H9 (cell line): ENCODE results near the gene HMGA1. TPM values are rescaled to one million over a fixed set of nuclear protein-coding genes. Genes with fewer than 3 reads are reported as not detected.

Experiments
- DNase-seq: peaks from one replicate; pipeline ENCODE4 v3.0.0-alpha.2; 2017
- H2AFZ ChIP-seq: one replicate; pipeline ENCODE4 v1.6.1; 2013; ENCODE audit warnings: mild to moderate bottlenecking, low read length, control low read depth, moderate library complexity
- H2AK5ac ChIP-seq: 2 replicates; pipeline ENCODE4 v1.6.1; 2013; ENCODE audit warnings: low read length, control low read depth, mixed read lengths; ENCODE audit not compliant: insufficient read length
- H2BK120ac ChIP-seq: one replicate; pipeline ENCODE4 v1.6.1; 2013; ENCODE audit warnings: low read depth, mild to moderate bottlenecking, low read length, control low read depth, inconsistent platforms; ENCODE audit not compliant: poor library complexity, severe bottlenecking
- H2BK12ac ChIP-seq: 2 replicates; pipeline ENCODE4 v1.6.1; 2013; ENCODE audit warnings: low read length, control low read depth, mixed read lengths, low read depth; ENCODE audit not compliant: insufficient read length
- H2BK15ac ChIP-seq: 2 replicates; pipeline ENCODE4 v1.6.1; 2013; ENCODE audit warnings: low read depth, low read length, control low read depth
- H2BK20ac ChIP-seq: one replicate; pipeline ENCODE4 v1.6.1; 2013; ENCODE audit warnings: low read depth, mild to moderate bottlenecking, low read length, control low read depth, inconsistent platforms; ENCODE audit not compliant: poor library complexity, severe bottlenecking
- H2BK5ac ChIP-seq: 2 replicates; pipeline ENCODE4 v1.6.1; 2013; ENCODE audit warnings: low read length, control low read depth, mixed read lengths; ENCODE audit not compliant: insufficient read length
- H3K14ac ChIP-seq: 2 replicates; pipeline ENCODE4 v1.6.1; 2013; ENCODE audit warnings: low read length, control low read depth; ENCODE audit not compliant: insufficient read depth
- H3K18ac ChIP-seq: 2 replicates; pipeline ENCODE4 v1.6.1; 2013; ENCODE audit warnings: low read depth, mild to moderate bottlenecking, mixed read lengths, low read length, control low read depth; ENCODE audit not compliant: insufficient read length
- H3K23ac ChIP-seq: 2 replicates; pipeline ENCODE4 v1.6.1; 2013; ENCODE audit warnings: low read length, control low read depth, mixed read lengths, low read depth; ENCODE audit not compliant: insufficient read length
- H3K23me2 ChIP-seq: 2 replicates; pipeline ENCODE4 v1.6.1; 2013; ENCODE audit warnings: low read depth, mild to moderate bottlenecking, mixed read lengths, low read length, control low read depth; ENCODE audit not compliant: insufficient read length, poor library complexity, severe bottlenecking
- H3K27ac ChIP-seq: 2 replicates; pipeline ENCODE4 v1.5.1; 2013; ENCODE audit warnings: low read length, control low read depth, mixed read lengths, low read depth; ENCODE audit not compliant: insufficient read length
- H3K27me3 ChIP-seq: 2 replicates; pipeline ENCODE4 v1.6.1; 2013; ENCODE audit warnings: low read length, control low read depth, inconsistent platforms; ENCODE audit not compliant: insufficient read depth
- H3K4ac ChIP-seq: 2 replicates; pipeline ENCODE4 v1.6.1; 2013; ENCODE audit warnings: low read depth, mild to moderate bottlenecking, control low read depth, inconsistent platforms, low read length, moderate library complexity
- H3K4me1 ChIP-seq: 2 replicates; pipeline ENCODE4 v1.6.1; 2013; ENCODE audit warnings: low read length, control low read depth, inconsistent platforms; ENCODE audit not compliant: insufficient read depth
- H3K4me2 ChIP-seq: 2 replicates; pipeline ENCODE4 v1.6.1; 2013; ENCODE audit warnings: low read length, control low read depth, mixed read lengths; ENCODE audit not compliant: insufficient read length, insufficient read depth
- H3K56ac ChIP-seq: 2 replicates; pipeline ENCODE4 v1.6.1; 2013; ENCODE audit warnings: low read depth, mild to moderate bottlenecking, mixed read lengths, low read length, control low read depth; ENCODE audit not compliant: insufficient read length
- H3K79me1 ChIP-seq: 2 replicates; pipeline ENCODE4 v1.6.1; 2013; ENCODE audit warnings: low read depth, mild to moderate bottlenecking, moderate library complexity, low read length, control low read depth, inconsistent platforms; ENCODE audit not compliant: insufficient read depth, poor library complexity, severe bottlenecking
- H3K79me2 ChIP-seq: 2 replicates; pipeline ENCODE4 v1.6.1; 2013; ENCODE audit warnings: low read length, control low read depth, inconsistent platforms; ENCODE audit not compliant: insufficient read depth
- H3K9ac ChIP-seq: 2 replicates; pipeline ENCODE4 v1.6.1; 2013; ENCODE audit warnings: low read length, control low read depth, mixed read lengths; ENCODE audit not compliant: insufficient read length; ENCODE audit errors: extremely low read depth
- H3K9me3 ChIP-seq: one replicate; pipeline ENCODE4 v1.6.1; 2013; ENCODE audit warnings: low read depth, low read length, inconsistent platforms; ENCODE audit not compliant: control insufficient read depth
- H3T11ph ChIP-seq: one replicate; pipeline ENCODE4 v1.6.1; 2013; ENCODE audit warnings: mild to moderate bottlenecking, low read length, control low read depth, inconsistent platforms
- H4K20me1 ChIP-seq: one replicate; pipeline ENCODE4 v1.6.1; 2013; ENCODE audit not compliant: control insufficient read depth, insufficient read length, insufficient read depth
- H4K5ac ChIP-seq: 2 replicates; pipeline ENCODE4 v1.6.1; 2013; ENCODE audit warnings: low read depth, mild to moderate bottlenecking, mixed read lengths, low read length, control low read depth; ENCODE audit not compliant: insufficient read length
- H4K8ac ChIP-seq: replicated peaks from 2 replicates; pipeline ENCODE4 v1.6.1; 2013; ENCODE audit warnings: low read length, control low read depth, mixed read lengths, low read depth; ENCODE audit not compliant: insufficient read length
- H4K91ac ChIP-seq: 2 replicates; pipeline ENCODE4 v1.6.1; 2013; ENCODE audit warnings: low read depth, mild to moderate bottlenecking, moderate library complexity, mixed read lengths, low read length, control low read depth; ENCODE audit not compliant: insufficient read length
- H3K27ac Mint-ChIP-seq, 3 experiments: 2 replicates in 2 of 3; 3 replicates in 1 of 3; pipeline ENCODE4 v1.8.0; 2020 to 2021; ENCODE audit warnings: mixed read lengths in 3 of 3, mild to moderate bottlenecking in 1 of 3, moderate library complexity in 1 of 3
- H3K27me3 Mint-ChIP-seq: 2 replicates; pipeline ENCODE4 v1.8.0; 2021; ENCODE audit warnings: low read depth, mild to moderate bottlenecking, moderate library complexity, mixed read lengths
- H3K36me3 Mint-ChIP-seq, 3 experiments: 2 replicates in 2 of 3; 3 replicates in 1 of 3; pipeline ENCODE4 v1.8.0; 2020 to 2021; ENCODE audit warnings: low read depth in 3 of 3, mixed read lengths in 3 of 3; ENCODE audit not compliant: insufficient read depth in 1 of 3
- H3K4me1 Mint-ChIP-seq, 2 experiments: 2 replicates each; pipeline ENCODE4 v1.8.0; 2020; ENCODE audit warnings: mixed read lengths in 2 of 2
- H3K4me3 Mint-ChIP-seq, 2 experiments: 2 replicates in 1 of 2; 3 replicates in 1 of 2; pipeline ENCODE4 v1.8.0; 2020 to 2021; ENCODE audit warnings: mild to moderate bottlenecking in 2 of 2, mixed read lengths in 2 of 2, moderate library complexity in 1 of 2
- H3K9me3 Mint-ChIP-seq, 2 experiments: 2 replicates in 1 of 2; 3 replicates in 1 of 2; pipeline ENCODE4 v1.8.0; 2020; ENCODE audit warnings: mild to moderate bottlenecking in 2 of 2, mixed read lengths in 2 of 2, moderate library complexity in 1 of 2
- WGBS: extraction: QIAGEN DNeasy Blood & Tissue Kit; methylation state at CpG from one replicate; pipeline ENCODE4 v1.1.7; 2013; ENCODE audit warnings: missing lambda C conversion rate, low lambda C conversion rate, mixed read lengths; ENCODE audit not compliant: insufficient read length; ENCODE audit errors: extremely low coverage; 5-methylcytosine and 5-hydroxymethylcytosine counted together
- total RNA-seq: library from RNA; stranded (reverse); gene quantifications from 2 replicates; pipeline ENCODE4 v1.2.1, GENCODE V29; 2021
- TF ChIP-seq, protein P1 (sequence below): fragments of 200-600 bp; sonication (generic); conservative IDR thresholded peaks from 3 replicates; pipeline ENCODE4 v1.8.0; 2021; ENCODE audit warnings: antibody characterized with exemption, mild to moderate bottlenecking

Gene HMGA1
- total RNA-seq, 1 experiment from 2014 or later: 2,116 TPM

DNA sequence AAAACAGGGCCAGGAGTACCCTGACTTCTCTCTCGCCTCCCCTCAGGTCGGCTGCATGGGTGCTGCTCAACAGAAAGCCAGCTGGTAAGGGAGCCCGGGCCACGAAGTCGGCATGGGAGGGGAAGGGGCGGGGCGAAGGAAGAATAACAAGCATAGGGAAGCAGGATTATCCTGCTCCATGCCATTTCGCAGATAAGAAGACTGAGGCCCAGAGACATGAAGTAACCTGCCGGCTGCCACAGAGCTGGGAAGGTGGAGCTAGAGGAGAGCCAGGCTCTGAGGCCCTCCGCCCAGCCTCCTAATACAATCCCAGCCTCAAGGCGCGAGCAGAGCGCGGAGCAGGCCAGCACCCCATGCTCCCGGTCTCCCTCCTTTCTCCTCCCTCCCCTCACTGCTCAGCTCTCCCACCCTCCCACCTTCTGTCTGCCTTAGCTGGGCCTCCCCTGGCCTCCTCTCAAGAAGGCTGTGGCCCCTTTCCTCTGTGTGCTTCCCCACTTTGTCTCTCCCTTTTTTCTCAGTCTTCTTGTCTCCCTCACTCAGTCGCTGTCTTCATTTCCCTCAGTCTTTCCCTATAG, 13.2 kb upstream of the HMGA1 start:
- no peak for DNase-seq
- peaks cover 2% of the 10 kb centered on the region for H3K27me3 Mint-ChIP-seq

More for the DNA sequence above, 13.2 kb upstream of the HMGA1 start:
- Mint-ChIP-seq H3K27ac (peak overlapping the region; percentile 93 to 97 (median 96)), H3K9me3 (no peaks in the 10 kb centered on the region), H3K4me3 (peak overlapping the region; percentile 57 to 74), H3K36me3 (no peaks in the 10 kb centered on the region), H3K4me1 (peaks cover 40% of the 10 kb centered on the region in 2 experiments)
- Histone ChIP-seq H4K8ac (no peak overlapping the region), H3K4me1 (peaks cover 15% of the 10 kb centered on the region; the same call in 1 of the 2 replicates), H2BK15ac (no peak overlapping the region), H3K9me3 (no peaks in the 10 kb centered on the region), H3K9ac (no peak overlapping the region), H2AFZ (no peak overlapping the region), H3K4me2 (peak overlapping the region; percentile 27), H3K56ac (no peak overlapping the region), H3K27me3 (no peaks in the 10 kb centered on the region), H4K20me1 (no peaks in the 10 kb centered on the region), H3K4ac (no peak overlapping the region), H3T11ph (no peak overlapping the region), H3K79me2 (no peaks in the 10 kb centered on the region), H3K14ac (no peak overlapping the region), H3K79me1 (no peaks in the 10 kb centered on the region), H4K91ac (no peak overlapping the region), H4K5ac (no peak overlapping the region), H2AK5ac (no peak overlapping the region), H2BK20ac (no peak overlapping the region), H3K27ac (peak overlapping the region; percentile 12), H2BK120ac (no peak overlapping the region), H3K23ac (no peak overlapping the region), H2BK5ac (no peak overlapping the region), H3K23me2 (no peaks in the 10 kb centered on the region), H3K18ac (peak overlapping the region; percentile 9), H2BK12ac (no peak overlapping the region)
- TF ChIP-seq, protein P1, sequence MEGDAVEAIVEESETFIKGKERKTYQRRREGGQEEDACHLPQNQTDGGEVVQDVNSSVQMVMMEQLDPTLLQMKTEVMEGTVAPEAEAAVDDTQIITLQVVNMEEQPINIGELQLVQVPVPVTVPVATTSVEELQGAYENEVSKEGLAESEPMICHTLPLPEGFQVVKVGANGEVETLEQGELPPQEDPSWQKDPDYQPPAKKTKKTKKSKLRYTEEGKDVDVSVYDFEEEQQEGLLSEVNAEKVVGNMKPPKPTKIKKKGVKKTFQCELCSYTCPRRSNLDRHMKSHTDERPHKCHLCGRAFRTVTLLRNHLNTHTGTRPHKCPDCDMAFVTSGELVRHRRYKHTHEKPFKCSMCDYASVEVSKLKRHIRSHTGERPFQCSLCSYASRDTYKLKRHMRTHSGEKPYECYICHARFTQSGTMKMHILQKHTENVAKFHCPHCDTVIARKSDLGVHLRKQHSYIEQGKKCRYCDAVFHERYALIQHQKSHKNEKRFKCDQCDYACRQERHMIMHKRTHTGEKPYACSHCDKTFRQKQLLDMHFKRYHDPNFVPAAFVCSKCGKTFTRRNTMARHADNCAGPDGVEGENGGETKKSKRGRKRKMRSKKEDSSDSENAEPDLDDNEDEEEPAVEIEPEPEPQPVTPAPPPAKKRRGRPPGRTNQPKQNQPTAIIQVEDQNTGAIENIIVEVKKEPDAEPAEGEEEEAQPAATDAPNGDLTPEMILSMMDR: no peak
- no CpG with 5 or more reads among the region's 16 CpGs for WGBS
